A549 (cell line): ENCODE data around the gene CHRM5. TPM values are rescaled to one million over a fixed set of nuclear protein-coding genes. Genes with fewer than 3 reads are reported as not detected.

Experiments
- ATAC-seq, 2 experiments: fragments of 200-7000 bp in 1 of 2; fragments of >200 bp in 1 of 2; cut with Nextera tagmentation in 1 of 2; cut with Tn5 transposase in 1 of 2; 3 replicates each; pipeline versions ENCODE4 v1.8.0 to v1.9.1; 2018 to 2020; ENCODE audit warnings: mild to moderate bottlenecking in 1 of 2, moderate library complexity in 1 of 2
- CTCF ChIA-PET: fragments of 300-600 bp; sonication (Branson Sonifier 250); formaldehyde crosslinking; extraction: SDS; loops from one replicate; lab custom pipeline; 2021; ENCODE audit warnings: antibody characterized with exemption, inconsistent platforms; lab: Yijun Ruan, JAX
- POLR2A ChIA-PET: fragments of 350-600 bp; formaldehyde crosslinking; extraction: SDS; loops from one replicate; lab custom pipeline; 2021; ENCODE audit warnings: antibody characterized with exemption, inconsistent platforms; lab: Yijun Ruan, JAX
- DNase-seq, 2 experiments: peaks; one replicate each; pipeline versions ENCODE4 v3.0.0 to v3.0.0-alpha.2; 2011 to 2016; ENCODE audit warnings: low read depth in 1 of 2, low spot score in 1 of 2
- FAIRE-seq: peaks from 2 replicates; lab custom pipeline; 2011; peaks lifted over from hg19 to GRCh38; lab: Jason Lieb, UNC
- H3K27ac ChIP-seq, 2 experiments: fragments of >200 bp; sonication (Bioruptor Twin); formaldehyde crosslinking; 3 replicates each; pipeline ENCODE4 v1.5.1; 2016 to 2017
- H3K4me1 ChIP-seq: fragments of >200 bp; sonication (Bioruptor Twin); formaldehyde crosslinking; 3 replicates; pipeline ENCODE4 v1.6.1; 2016
- H3K4me2 ChIP-seq: fragments of >200 bp; sonication (Bioruptor Twin); formaldehyde crosslinking; 3 replicates; pipeline ENCODE4 v1.6.1; 2016
- H3K4me3 ChIP-seq: fragments of >200 bp; sonication (Bioruptor Twin); formaldehyde crosslinking; 3 replicates; pipeline ENCODE4 v1.5.1; 2016
- H3K9me3 ChIP-seq: fragments of >200 bp; sonication (Bioruptor Twin); formaldehyde crosslinking; 3 replicates; pipeline ENCODE4 v1.6.1; 2016
- CBX2 ChIP-seq: fragments of 200-600 bp; sonication (generic); IDR thresholded peaks from 2 replicates; pipeline ENCODE4 v1.6.1; 2016; ENCODE audit warnings: low read depth, mild to moderate bottlenecking, borderline replicate concordance
- CEBPB ChIP-seq, 2 experiments: fragments of >200 bp in 1 of 2; sonication (Bioruptor Twin) in 1 of 2; formaldehyde crosslinking in 1 of 2; IDR thresholded peaks; 2 replicates each; pipeline ENCODE4 v1.6.1; 2012 to 2016
- CTCF ChIP-seq: fragments of >200 bp; sonication (Bioruptor Twin); formaldehyde crosslinking; IDR thresholded peaks from 3 replicates; pipeline ENCODE4 v1.5.1; 2016
- EHF ChIP-seq: fragments of 250-450 bp; sonication (Bioruptor Pico); IDR thresholded peaks from 2 replicates; pipeline ENCODE4 v1.5.0; 2020; ENCODE audit warnings: mild to moderate bottlenecking
- ESRRA ChIP-seq: fragments of 150-350 bp; IDR thresholded peaks from 2 replicates; pipeline ENCODE4 v1.6.1; 2014; ENCODE audit warnings: mild to moderate bottlenecking, low read length, borderline replicate concordance
- FOSB ChIP-seq: fragments of 250-450 bp; sonication (Bioruptor Pico); IDR thresholded peaks from 2 replicates; pipeline ENCODE4 v1.5.0; 2020; ENCODE audit warnings: mild to moderate bottlenecking, moderate library complexity
- FOSL2 ChIP-seq, 2 experiments: fragments of 450-650 bp in 1 of 2; fragments of >200 bp in 1 of 2; sonication (Bioruptor Twin) in 1 of 2; formaldehyde crosslinking; IDR thresholded peaks; 2 replicates each; pipeline versions ENCODE4 v1.5.0 to v1.6.1; 2016 to 2020; ENCODE audit warnings: mild to moderate bottlenecking in 1 of 2, moderate library complexity in 1 of 2
- HDAC2 ChIP-seq: fragments of 200-600 bp; sonication (generic); IDR thresholded peaks from 2 replicates; pipeline ENCODE4 v1.6.1; 2016
- HEYL ChIP-seq: fragments of 250-450 bp; sonication (Bioruptor Pico); IDR thresholded peaks from 2 replicates; pipeline ENCODE4 v1.8.0; 2021; ENCODE audit warnings: mild to moderate bottlenecking, moderate library complexity
- HOXA7 ChIP-seq: fragments of 250-450 bp; sonication (Bioruptor Pico); IDR thresholded peaks from 2 replicates; pipeline ENCODE4 v1.5.0; 2020; ENCODE audit warnings: mild to moderate bottlenecking, moderate library complexity
- HOXB13 ChIP-seq: fragments of 250-450 bp; sonication (Bioruptor Pico); IDR thresholded peaks from 2 replicates; pipeline ENCODE4 v1.5.0; 2020; ENCODE audit warnings: low read depth, mild to moderate bottlenecking, moderate library complexity
- JUNB ChIP-seq: fragments of >200 bp; sonication (Bioruptor Twin); formaldehyde crosslinking; IDR thresholded peaks from 2 replicates; pipeline ENCODE4 v1.6.1; 2016
- KDM5A ChIP-seq: fragments of 200-600 bp; sonication (generic); IDR thresholded peaks from 2 replicates; pipeline ENCODE4 v1.6.1; 2016; ENCODE audit warnings: antibody characterized with exemption, mild to moderate bottlenecking
- MAZ ChIP-seq: fragments of 150-350 bp; IDR thresholded peaks from 2 replicates; pipeline ENCODE4 v1.6.1; 2014; ENCODE audit warnings: antibody characterized with exemption, low read depth, low read length, borderline replicate concordance
- NFE2L2 ChIP-seq: fragments of 150-350 bp; conservative IDR thresholded peaks from 2 replicates; pipeline ENCODE4 v1.6.1; 2014; ENCODE audit warnings: low read length
- NPAS2 ChIP-seq: fragments of 250-450 bp; sonication (Bioruptor Pico); IDR thresholded peaks from 2 replicates; pipeline ENCODE4 v1.8.0; 2022; ENCODE audit warnings: mild to moderate bottlenecking, moderate library complexity, borderline replicate concordance
- POLR2A ChIP-seq: IDR thresholded peaks from 2 replicates; pipeline ENCODE4 v1.6.1; 2012; ENCODE audit warnings: mild to moderate bottlenecking, low read length
- RCOR1 ChIP-seq: fragments of 150-350 bp; IDR thresholded peaks from 2 replicates; pipeline ENCODE4 v1.6.1; 2014; ENCODE audit warnings: antibody characterized with exemption, low read length, low read depth
- REST ChIP-seq: fragments of 200-600 bp; sonication (generic); IDR thresholded peaks from 2 replicates; pipeline ENCODE4 v1.6.1; 2016; ENCODE audit warnings: antibody characterized with exemption, mild to moderate bottlenecking, moderate library complexity
- RFX5 ChIP-seq: fragments of 450-650 bp; IDR thresholded peaks from 2 replicates; pipeline ENCODE4 v1.7.1; 2014; ENCODE audit warnings: antibody characterized with exemption, mild to moderate bottlenecking, moderate library complexity
- SMC3 ChIP-seq: fragments of >200 bp; sonication (Bioruptor Twin); formaldehyde crosslinking; IDR thresholded peaks from 3 replicates; pipeline ENCODE4 v1.6.1; 2018; ENCODE audit warnings: inconsistent platforms
- SREBF2 ChIP-seq: fragments of 450-650 bp; IDR thresholded peaks from 2 replicates; pipeline ENCODE4 v1.6.1; 2014; ENCODE audit warnings: mild to moderate bottlenecking, moderate library complexity
- TP53 ChIP-seq: fragments of 250-450 bp; sonication (Bioruptor Pico); IDR thresholded peaks from 2 replicates; pipeline ENCODE4 v1.5.0; 2021; ENCODE audit warnings: mild to moderate bottlenecking, moderate library complexity
- ZC3H11A ChIP-seq: fragments of 450-650 bp; IDR thresholded peaks from 2 replicates; pipeline ENCODE4 v1.6.1; 2014; ENCODE audit warnings: antibody characterized with exemption, mild to moderate bottlenecking
- ZSCAN20 ChIP-seq: fragments of 250-450 bp; sonication (Bioruptor Pico); IDR thresholded peaks from 2 replicates; pipeline ENCODE4 v1.8.0; 2022; ENCODE audit warnings: mild to moderate bottlenecking, moderate library complexity
- WGBS: methylation state at CpG from one replicate; pipeline ENCODE4 v1.1.6; 2017; ENCODE audit errors: missing lambda C conversion rate; 5-methylcytosine and 5-hydroxymethylcytosine counted together
- polyA plus RNA-seq, 4 experiments: library from polyadenylated mRNA; depleted of rRNA in 3 of 4; stranded (reverse); fragments of >200 nt; fragmentation: RNase III in 1 of 4; extraction: RNeasy Plus Mini Kit Qiagen cat#74134 plus additional on column Dnase treatment in 1 of 4; gene quantifications; 2 replicates in 3 of 4; 3 replicates in 1 of 4; pipeline ENCODE4 v1.2.3, GENCODE V29; 2011 to 2017
- TF ChIP-seq, protein P1 (sequence below): IDR thresholded peaks from 2 replicates; pipeline ENCODE4 v1.6.1; 2012
- TF ChIP-seq, protein P2 (sequence below): fragments of 250-450 bp; sonication (Bioruptor Pico); IDR thresholded peaks from 2 replicates; pipeline ENCODE4 v1.5.0; 2021; ENCODE audit warnings: mild to moderate bottlenecking, moderate library complexity, borderline replicate concordance

Gene CHRM5
- polyA plus RNA-seq, 2 of the 4 experiments (the other 2 are of a cell fraction) = not detected

GRCh38 chr15:34084086-34084485 is 115.8 kb downstream of the CHRM5 start (continued):
- TF ChIP-seq HOXB13 (CRISPR knock-in tag) (no peak), NFE2L2 (no peak)

DNA sequence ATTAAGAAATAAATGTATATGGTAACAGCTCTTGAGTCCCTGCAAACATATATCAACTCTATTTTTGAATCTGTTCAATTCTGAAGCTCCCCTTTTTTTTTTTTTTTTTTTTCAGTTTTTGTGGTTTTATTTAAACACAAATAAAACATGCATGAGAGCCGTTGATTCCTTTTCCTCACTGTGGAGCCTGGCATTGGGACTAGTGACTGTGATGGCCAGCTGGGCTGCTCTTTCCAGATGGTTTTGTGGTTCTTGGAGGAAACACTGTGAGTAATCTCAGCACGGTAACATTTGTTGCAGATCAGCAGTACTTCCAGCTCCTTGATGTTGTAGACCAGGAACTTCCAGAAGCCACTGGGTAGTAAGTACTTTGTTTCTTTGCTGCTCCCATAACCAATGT is 117.4 kb downstream of the CHRM5 start:
- CTCF ChIA-PET = interaction anchor here (0.8 to 1.5 kb wide), 3 partner anchors 23 to 27 kb away, joined by 4 to 5 read pairs (median 5); no protein-coding TSS in a partner anchor
- DNase-seq (no peak), FAIRE-seq (no peak), ATAC-seq (no peak)
- POLR2A ChIA-PET = no interaction called here
- Histone ChIP-seq H3K4me1 (no peaks in the 10 kb centered on the region), H3K9me3 (no peaks in the 10 kb centered on the region), H3K4me3 (no peak overlapping the region), H3K27ac (no peak overlapping the region), H3K4me2 (no peak overlapping the region)
- WGBS = 81% methylated on average over 2 of the region's 2 CpGs
- no peak for TF ChIP-seq CEBPB (IDR thresholded peaks at IDR 0.05)
- no peak for TF ChIP-seq TP53
- no peak for TF ChIP-seq RFX5
- TF ChIP-seq HOXA7 (CRISPR knock-in tag) = no peak
- TF ChIP-seq SREBF2 = no peak
- TF ChIP-seq POLR2A = no peak
- no peak for TF ChIP-seq SMC3
- TF ChIP-seq EHF (CRISPR knock-in tag) = no peak
- no peak for TF ChIP-seq ESRRA
- TF ChIP-seq, protein P1, sequence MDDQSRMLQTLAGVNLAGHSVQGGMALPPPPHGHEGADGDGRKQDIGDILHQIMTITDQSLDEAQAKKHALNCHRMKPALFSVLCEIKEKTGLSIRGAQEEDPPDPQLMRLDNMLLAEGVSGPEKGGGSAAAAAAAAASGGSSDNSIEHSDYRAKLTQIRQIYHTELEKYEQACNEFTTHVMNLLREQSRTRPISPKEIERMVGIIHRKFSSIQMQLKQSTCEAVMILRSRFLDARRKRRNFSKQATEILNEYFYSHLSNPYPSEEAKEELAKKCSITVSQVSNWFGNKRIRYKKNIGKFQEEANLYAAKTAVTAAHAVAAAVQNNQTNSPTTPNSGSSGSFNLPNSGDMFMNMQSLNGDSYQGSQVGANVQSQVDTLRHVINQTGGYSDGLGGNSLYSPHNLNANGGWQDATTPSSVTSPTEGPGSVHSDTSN = no peak
- no peak for TF ChIP-seq NFE2L2
- no peak for TF ChIP-seq HDAC2
- TF ChIP-seq ZSCAN20 (CRISPR knock-in tag) = no peak
- no peak for TF ChIP-seq KDM5A
- no peak for TF ChIP-seq RCOR1

- peaks cover 22% of the 10 kb centered on the region for H3K4me1 ChIP-seq
- H3K27ac ChIP-seq = no peak overlapping the region
- DNase-seq (no peak), ATAC-seq (no peak), FAIRE-seq (no peak)
- no peaks in the 10 kb centered on the region for H3K9me3 ChIP-seq
- ChIA-PET CTCF (interaction anchor here (1.0 to 4.7 kb wide), 5 partner anchors 10 to 267 kb away, joined by 3 to 23 read pairs (median 3); partner anchors contain the start of genes KATNBL1, LPCAT4, NOP10 and NUTM1), POLR2A (interaction anchor here (1.3 kb wide), 1 partner anchor 10 kb away, joined by 3 read pairs; no protein-coding TSS in a partner anchor)
- TF ChIP-seq NPAS2 (CRISPR knock-in tag) (no peak), ZSCAN20 (CRISPR knock-in tag) (no peak), RFX5 (no peak), JUNB (no peak), TP53 (no peak), HEYL (no peak), CEBPB (IDR thresholded peaks at IDR 0.05) (no peak), CBX2 (no peak), SMC3 (no peak), CTCF (no peak), FOSB (CRISPR knock-in tag) (no peak), MAZ (no peak), ZC3H11A (no peak), REST (no peak), FOSL2 (IDR thresholded peaks at IDR 0.05) (no peak), FOSL2 (CRISPR knock-in tag; IDR thresholded peaks at IDR 0.05) (no peak)
- TF ChIP-seq, protein P2, sequence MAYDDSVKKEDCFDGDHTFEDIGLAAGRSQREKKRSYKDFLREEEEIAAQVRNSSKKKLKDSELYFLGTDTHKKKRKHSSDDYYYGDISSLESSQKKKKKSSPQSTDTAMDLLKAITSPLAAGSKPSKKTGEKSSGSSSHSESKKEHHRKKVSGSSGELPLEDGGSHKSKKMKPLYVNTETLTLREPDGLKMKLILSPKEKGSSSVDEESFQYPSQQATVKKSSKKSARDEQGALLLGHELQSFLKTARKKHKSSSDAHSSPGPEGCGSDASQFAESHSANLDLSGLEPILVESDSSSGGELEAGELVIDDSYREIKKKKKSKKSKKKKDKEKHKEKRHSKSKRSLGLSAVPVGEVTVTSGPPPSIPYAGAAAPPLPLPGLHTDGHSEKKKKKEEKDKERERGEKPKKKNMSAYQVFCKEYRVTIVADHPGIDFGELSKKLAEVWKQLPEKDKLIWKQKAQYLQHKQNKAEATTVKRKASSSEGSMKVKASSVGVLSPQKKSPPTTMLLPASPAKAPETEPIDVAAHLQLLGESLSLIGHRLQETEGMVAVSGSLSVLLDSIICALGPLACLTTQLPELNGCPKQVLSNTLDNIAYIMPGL (CRISPR knock-in tag) = no peak
- no peak overlapping the region for H3K4me3 ChIP-seq
- whole genome bisulfite sequencing = 93% methylated on average over 5 of the region's 5 CpGs
- H3K4me2 ChIP-seq = peak overlapping the region; percentile 89
Observed at GRCh38 chr15:34099914-34100313, 131.6 kb downstream of the CHRM5 start.
